SK-N-SH (cell line): Measurements from ENCODE around the gene GLCE. TPM values are rescaled to one million over a fixed set of nuclear protein-coding genes. Genes with fewer than 3 reads are reported as not detected.

Experiments
- CTCF ChIA-PET: fragments of 300-600, 350-600 bp; formaldehyde crosslinking; extraction: SDS; loops from one replicate; lab custom pipeline; 2021; lab: Yijun Ruan, JAX
- POLR2A ChIA-PET: fragments of 350-600 bp; sonication (Branson Sonifier 250); formaldehyde crosslinking; extraction: SDS; loops from one replicate; lab custom pipeline; 2020; ENCODE audit warnings: antibody characterized with exemption, inconsistent platforms; lab: Yijun Ruan, JAX
- DNase-seq: peaks from one replicate; pipeline ENCODE4 v3.0.0; 2012
- H2AFZ ChIP-seq: fragments of 200-600 bp; sonication (generic); 2 replicates; pipeline ENCODE4 v1.8.1; 2016; ENCODE audit warnings: antibody characterized with exemption, mild to moderate bottlenecking, low read depth
- H3F3A ChIP-seq: fragments of 200-600 bp; sonication (generic); replicated peaks from 2 replicates; pipeline ENCODE3; 2016; ENCODE audit warnings: antibody characterized with exemption, mild to moderate bottlenecking; ENCODE audit not compliant: insufficient read depth
- H3K27ac ChIP-seq, 2 experiments: fragments of 200-500 bp in 1 of 2; fragments of 200-600 bp in 1 of 2; sonication (Bioruptor generic) in 1 of 2; sonication (generic), shearing (Covaris generic) in 1 of 2; 2 replicates each; pipeline versions ENCODE4 v1.5.1 to v1.6.1; 2014 to 2016; ENCODE audit warnings: low read depth in 2 of 2, inconsistent platforms in 1 of 2, low read length in 1 of 2, mild to moderate bottlenecking in 1 of 2, mixed read lengths in 1 of 2
- H3K27me3 ChIP-seq: fragments of 200-600 bp; sonication (generic), shearing (Covaris generic); 2 replicates; pipeline ENCODE4 v1.6.1; 2016; ENCODE audit warnings: mixed run types; ENCODE audit not compliant: insufficient read depth
- H3K36me3 ChIP-seq, 2 experiments: fragments of 200-500 bp in 1 of 2; fragments of 200-600 bp in 1 of 2; sonication (Bioruptor generic) in 1 of 2; sonication (generic) in 1 of 2; replicated peaks in 1 of 2; 2 replicates each; pipeline versions ENCODE3 to v1.5.1; 2014 to 2016; ENCODE audit warnings: low read length in 1 of 2, mild to moderate bottlenecking in 1 of 2; ENCODE audit not compliant: insufficient read depth in 2 of 2, control insufficient read depth in 1 of 2
- H3K4me1 ChIP-seq, 2 experiments: fragments of 200-500 bp in 1 of 2; fragments of 200-600 bp in 1 of 2; sonication (Bioruptor generic) in 1 of 2; sonication (generic), shearing (Covaris generic) in 1 of 2; 2 replicates each; pipeline versions ENCODE4 v1.5.1 to v1.6.1; 2014 to 2016; ENCODE audit warnings: low read depth in 1 of 2, low read length in 1 of 2, mixed run types in 1 of 2; ENCODE audit not compliant: insufficient read depth in 2 of 2, control insufficient read depth in 1 of 2
- H3K4me2 ChIP-seq: fragments of 200-600 bp; sonication (generic), shearing (Covaris generic); 2 replicates; pipeline ENCODE4 v1.6.1; 2017; ENCODE audit warnings: mixed run types
- H3K4me3 ChIP-seq, 2 experiments: fragments of 200-500 bp in 1 of 2; fragments of 200-600 bp in 1 of 2; sonication (Bioruptor generic) in 1 of 2; sonication (generic), shearing (Covaris generic) in 1 of 2; 2 replicates each; pipeline versions ENCODE4 v1.5.1 to v1.8.1; 2014 to 2016; ENCODE audit warnings: low read depth in 2 of 2, inconsistent platforms in 1 of 2, low read length in 1 of 2, mild to moderate bottlenecking in 1 of 2, mixed read lengths in 1 of 2, moderate library complexity in 1 of 2
- H3K79me2 ChIP-seq: fragments of 200-600 bp; sonication (generic); 2 replicates; pipeline ENCODE4 v1.8.1; 2017; ENCODE audit warnings: mild to moderate bottlenecking; ENCODE audit not compliant: insufficient read depth
- H3K9ac ChIP-seq: fragments of 200-600 bp; sonication (generic); 2 replicates; pipeline ENCODE4 v1.6.1; 2017; ENCODE audit warnings: mixed run types
- H3K9me2 ChIP-seq: fragments of 200-600 bp; sonication (generic); 2 replicates; pipeline ENCODE4 v1.6.1; 2017; ENCODE audit warnings: mixed run types
- H3K9me3 ChIP-seq: fragments of 200-600 bp; sonication (generic); 2 replicates; pipeline ENCODE4 v1.6.1; 2017; ENCODE audit warnings: mixed run types, mild to moderate bottlenecking, moderate library complexity
- H4K20me1 ChIP-seq: fragments of 200-600 bp; sonication (generic); 2 replicates; pipeline ENCODE4 v1.6.1; 2017; ENCODE audit warnings: mild to moderate bottlenecking, mixed run types; ENCODE audit not compliant: insufficient read depth
- EZH2phosphoT487 ChIP-seq: fragments of 200-600 bp; sonication (generic); IDR thresholded peaks from 2 replicates; pipeline ENCODE4 v1.6.1; 2017; ENCODE audit warnings: low read depth, mixed run types, mild to moderate bottlenecking, antibody characterized with exemption, moderate library complexity, borderline replicate concordance
- JUND ChIP-seq: IDR thresholded peaks from 2 replicates; pipeline ENCODE4 v1.4.0; 2012
- MEF2A ChIP-seq: IDR thresholded peaks from 2 replicates; pipeline ENCODE4 v1.4.0; 2012; ENCODE audit warnings: low read depth, borderline replicate concordance
- NFIC ChIP-seq: IDR thresholded peaks from 2 replicates; pipeline ENCODE4 v1.4.0; 2012; ENCODE audit warnings: borderline replicate concordance
- NRF1 ChIP-seq: IDR thresholded peaks from 2 replicates; pipeline ENCODE4 v1.6.1; 2012; ENCODE audit warnings: low read depth, mild to moderate bottlenecking, low read length
- POLR2AphosphoS5 ChIP-seq: IDR thresholded peaks from 2 replicates; pipeline ENCODE4 v1.6.1; 2012; ENCODE audit warnings: low read depth, low read length
- RFX5 ChIP-seq: IDR thresholded peaks from 2 replicates; pipeline ENCODE4 v1.6.1; 2012; ENCODE audit warnings: mild to moderate bottlenecking, improper control_type of control experiment, low read length
- SIN3A ChIP-seq: IDR thresholded peaks from 2 replicates; pipeline ENCODE4 v1.6.1; 2012; ENCODE audit warnings: low read depth, mild to moderate bottlenecking, low read length, moderate library complexity, borderline replicate concordance
- YY1 ChIP-seq: IDR thresholded peaks from 2 replicates; pipeline ENCODE4 v1.4.0; 2012; ENCODE audit warnings: low read depth, mild to moderate bottlenecking
- WGBS: methylation state at CpG from one replicate; pipeline ENCODE4 v1.1.6; 2017; ENCODE audit warnings: low lambda C conversion rate; 5-methylcytosine and 5-hydroxymethylcytosine counted together
- polyA plus RNA-seq, 3 experiments: library from polyadenylated mRNA; depleted of rRNA; stranded (reverse); fragments of >200 nt; gene quantifications; 2 replicates each; pipeline ENCODE4 v1.2.3, GENCODE V29; 2012
- TF ChIP-seq, protein P1 (sequence below): fragments of 150-350 bp; IDR thresholded peaks from 2 replicates; pipeline ENCODE4 v1.6.1; 2017; ENCODE audit warnings: antibody characterized with exemption, low read length, low read depth, borderline replicate concordance
- TF ChIP-seq, protein P2 (sequence below): IDR thresholded peaks from 2 replicates; pipeline ENCODE4 v1.4.0; 2012; ENCODE audit warnings: low read depth, borderline replicate concordance
- TF ChIP-seq, protein P3 (sequence below): fragments of 200-600 bp; sonication (generic); IDR thresholded peaks from 2 replicates; pipeline ENCODE4 v1.6.1; 2017; ENCODE audit warnings: antibody characterized with exemption, mild to moderate bottlenecking, moderate library complexity
- TF ChIP-seq, protein P4 (sequence below): IDR thresholded peaks from 2 replicates; pipeline ENCODE4 v1.4.0; 2012; ENCODE audit warnings: low read depth

GLCE gene
- polyA plus RNA-seq, 1 of the 3 experiments (the other 2 are of a cell fraction) = 19.5 TPM

DNA sequence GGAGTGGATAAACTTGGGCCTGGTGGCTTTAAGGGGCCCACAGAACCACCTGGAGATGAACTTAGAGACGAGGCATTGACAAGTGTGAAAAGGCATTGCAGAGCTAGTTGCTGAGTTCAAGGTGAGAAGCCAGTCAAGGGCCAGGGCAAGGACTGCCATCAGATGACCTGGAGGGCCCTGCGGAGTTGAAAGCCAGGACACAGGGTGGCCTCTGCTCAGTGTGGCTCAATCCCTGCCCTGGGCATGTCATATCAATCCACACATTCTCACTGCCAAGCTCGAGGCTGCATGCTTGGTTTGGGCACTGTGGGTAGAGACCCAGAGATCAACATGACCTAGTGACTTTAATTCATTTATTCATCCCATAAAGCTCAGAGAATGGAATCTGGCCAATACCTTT is 147.5 kb downstream of the GLCE start:
- no peak for DNase-seq
- no peaks in the 10 kb centered on the region for H3K27me3 ChIP-seq
- TF ChIP-seq JUND (no peak), RFX5 (no peak), NRF1 (no peak), MEF2A (no peak), POLR2AphosphoS5 (no peak), EZH2phosphoT487 (no peak), YY1 (no peak), SIN3A (no peak)
- TF ChIP-seq, protein P1, sequence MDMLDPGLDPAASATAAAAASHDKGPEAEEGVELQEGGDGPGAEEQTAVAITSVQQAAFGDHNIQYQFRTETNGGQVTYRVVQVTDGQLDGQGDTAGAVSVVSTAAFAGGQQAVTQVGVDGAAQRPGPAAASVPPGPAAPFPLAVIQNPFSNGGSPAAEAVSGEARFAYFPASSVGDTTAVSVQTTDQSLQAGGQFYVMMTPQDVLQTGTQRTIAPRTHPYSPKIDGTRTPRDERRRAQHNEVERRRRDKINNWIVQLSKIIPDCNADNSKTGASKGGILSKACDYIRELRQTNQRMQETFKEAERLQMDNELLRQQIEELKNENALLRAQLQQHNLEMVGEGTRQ = no peak
- TF ChIP-seq, protein P2, sequence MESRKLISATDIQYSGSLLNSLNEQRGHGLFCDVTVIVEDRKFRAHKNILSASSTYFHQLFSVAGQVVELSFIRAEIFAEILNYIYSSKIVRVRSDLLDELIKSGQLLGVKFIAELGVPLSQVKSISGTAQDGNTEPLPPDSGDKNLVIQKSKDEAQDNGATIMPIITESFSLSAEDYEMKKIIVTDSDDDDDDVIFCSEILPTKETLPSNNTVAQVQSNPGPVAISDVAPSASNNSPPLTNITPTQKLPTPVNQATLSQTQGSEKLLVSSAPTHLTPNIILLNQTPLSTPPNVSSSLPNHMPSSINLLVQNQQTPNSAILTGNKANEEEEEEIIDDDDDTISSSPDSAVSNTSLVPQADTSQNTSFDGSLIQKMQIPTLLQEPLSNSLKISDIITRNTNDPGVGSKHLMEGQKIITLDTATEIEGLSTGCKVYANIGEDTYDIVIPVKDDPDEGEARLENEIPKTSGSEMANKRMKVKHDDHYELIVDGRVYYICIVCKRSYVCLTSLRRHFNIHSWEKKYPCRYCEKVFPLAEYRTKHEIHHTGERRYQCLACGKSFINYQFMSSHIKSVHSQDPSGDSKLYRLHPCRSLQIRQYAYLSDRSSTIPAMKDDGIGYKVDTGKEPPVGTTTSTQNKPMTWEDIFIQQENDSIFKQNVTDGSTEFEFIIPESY = no peak
- TF ChIP-seq, protein P3, sequence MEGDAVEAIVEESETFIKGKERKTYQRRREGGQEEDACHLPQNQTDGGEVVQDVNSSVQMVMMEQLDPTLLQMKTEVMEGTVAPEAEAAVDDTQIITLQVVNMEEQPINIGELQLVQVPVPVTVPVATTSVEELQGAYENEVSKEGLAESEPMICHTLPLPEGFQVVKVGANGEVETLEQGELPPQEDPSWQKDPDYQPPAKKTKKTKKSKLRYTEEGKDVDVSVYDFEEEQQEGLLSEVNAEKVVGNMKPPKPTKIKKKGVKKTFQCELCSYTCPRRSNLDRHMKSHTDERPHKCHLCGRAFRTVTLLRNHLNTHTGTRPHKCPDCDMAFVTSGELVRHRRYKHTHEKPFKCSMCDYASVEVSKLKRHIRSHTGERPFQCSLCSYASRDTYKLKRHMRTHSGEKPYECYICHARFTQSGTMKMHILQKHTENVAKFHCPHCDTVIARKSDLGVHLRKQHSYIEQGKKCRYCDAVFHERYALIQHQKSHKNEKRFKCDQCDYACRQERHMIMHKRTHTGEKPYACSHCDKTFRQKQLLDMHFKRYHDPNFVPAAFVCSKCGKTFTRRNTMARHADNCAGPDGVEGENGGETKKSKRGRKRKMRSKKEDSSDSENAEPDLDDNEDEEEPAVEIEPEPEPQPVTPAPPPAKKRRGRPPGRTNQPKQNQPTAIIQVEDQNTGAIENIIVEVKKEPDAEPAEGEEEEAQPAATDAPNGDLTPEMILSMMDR = no peak
- TF ChIP-seq, protein P4, sequence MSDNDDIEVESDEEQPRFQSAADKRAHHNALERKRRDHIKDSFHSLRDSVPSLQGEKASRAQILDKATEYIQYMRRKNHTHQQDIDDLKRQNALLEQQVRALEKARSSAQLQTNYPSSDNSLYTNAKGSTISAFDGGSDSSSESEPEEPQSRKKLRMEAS = no peak
- TF ChIP-seq, all 33 proteins: peak for 0
- ChIA-PET CTCF (no interaction called here), POLR2A (no interaction called here)
- Histone ChIP-seq H4K20me1 (no peaks in the 10 kb centered on the region), H3K79me2 (peaks cover 4% of the 10 kb centered on the region; the same call in 1 of the 2 replicates), H3K27ac (no peak overlapping the region), H3K4me3 (no peak overlapping the region), H3K4me1 (peaks cover 0 to 19% of the 10 kb centered on the region in 2 experiments; a peak in 2 of 4 replicates), H2AFZ (no peak overlapping the region), H3K9ac (no peak overlapping the region), H3K4me2 (no peak overlapping the region), H3K9me3 (no peaks in the 10 kb centered on the region), H3K36me3 (peaks cover 0 to 4% of the 10 kb centered on the region in 2 experiments), H3F3A (peaks cover 7% of the 10 kb centered on the region), H3K9me2 (no peaks in the 10 kb centered on the region)
- 88% methylated on average over 3 of the region's 3 CpGs for WGBS

DNA sequence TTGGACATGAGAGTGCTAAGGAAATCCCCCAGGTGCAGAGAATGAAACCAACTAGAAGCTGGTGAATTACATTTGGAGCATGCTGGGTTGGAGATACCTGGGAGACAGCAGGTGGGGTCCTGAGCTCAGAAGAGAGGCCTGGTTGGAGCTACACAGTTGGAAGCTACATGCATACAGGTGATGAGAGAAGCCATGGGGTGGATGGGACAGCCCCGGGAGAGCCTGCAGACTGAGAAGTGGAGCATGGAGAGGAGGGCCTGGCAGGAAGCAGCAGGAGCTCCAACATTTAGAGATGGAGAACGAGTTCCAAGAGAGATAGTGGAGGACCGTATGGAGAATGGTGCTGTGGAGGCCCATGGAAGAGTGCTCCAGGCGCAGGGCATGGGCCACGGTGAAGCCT is 148.5 kb downstream of the GLCE start:
- ChIA-PET POLR2A (no interaction called here), CTCF (interaction anchor here (0.5 to 1.6 kb wide), 3 partner anchors 11 to 250 kb away, joined by 3 to 5 read pairs (median 4); no protein-coding TSS in a partner anchor)
- no peaks in the 10 kb centered on the region for H3K27me3 ChIP-seq
- no peaks in the 10 kb centered on the region for H3K9me3 ChIP-seq
- no peak overlapping the region for H3K27ac ChIP-seq
- H3K9me2 ChIP-seq = no peaks in the 10 kb centered on the region
- peaks cover 0 to 4% of the 10 kb centered on the region in 2 experiments for H3K36me3 ChIP-seq
- no peak overlapping the region for H3K4me2 ChIP-seq
- H3F3A ChIP-seq = peaks cover 7% of the 10 kb centered on the region
- peaks cover 4% of the 10 kb centered on the region; the same call in 1 of the 2 replicates for H3K79me2 ChIP-seq
- no peak overlapping the region for H2AFZ ChIP-seq
- no peak overlapping the region for H3K9ac ChIP-seq
- no peak for TF ChIP-seq NFIC
- no peak for TF ChIP-seq SIN3A
- TF ChIP-seq EZH2phosphoT487 = no peak
- TF ChIP-seq, protein P3 = no peak
- 91% methylated on average over 5 of the region's 5 CpGs for WGBS
- no peak for DNase-seq
- no peaks in the 10 kb centered on the region for H4K20me1 ChIP-seq
- H3K4me3 ChIP-seq = no peak overlapping the region
- H3K4me1 ChIP-seq = peaks cover 0 to 19% of the 10 kb centered on the region in 2 experiments; a peak in 2 of 4 replicates
